GM18873 (cell line): ENCODE data around the gene NEURL1B.
"Not testable (repeated sequence)": the region's sequence is repeated elsewhere in the genome, so short reads cannot be mapped to it uniquely, and the experiment has no call there.

Experiments used
- ATAC-seq: cut with Tn5 transposase; IDR thresholded peaks from one replicate; pipeline ENCODE4 v1.9.1; 2021; ENCODE audit warnings: mild to moderate bottlenecking, moderate library complexity, moderate number of reproducible peaks; ENCODE audit not compliant: unreplicated experiment, low FRiP score

Gene NEURL1B

GRCh38 chr5:172640822-172641358 lies at the start of gene NEURL1B:
NEURL1B (plus strand) TSS chr5:172641263; CDS start chr5:172641407, 144 bp downstream.
- no peak for ATAC-seq

GRCh38 chr5:172591636-172592035 lies 49.4 kb upstream of the NEURL1B start:
- ATAC-seq: no peak

GRCh38 chr5:172592881-172593280 lies 48.2 kb upstream of the NEURL1B start:
- no peak for ATAC-seq

- ATAC-seq: no peak
These were observed 47.8 kb upstream of the NEURL1B start for GRCh38 chr5:172593306-172593705.

- no peak for ATAC-seq
These were observed 47.3 kb upstream of the NEURL1B start for GRCh38 chr5:172593721-172594235.

- no peak for ATAC-seq
These were observed 46.6 kb upstream of the NEURL1B start for GRCh38 chr5:172594431-172594830.

- ATAC-seq: no peak
These were observed 46.1 kb upstream of the NEURL1B start for GRCh38 chr5:172594867-172595466.

- no peak for ATAC-seq
These were observed 45.2 kb upstream of the NEURL1B start for GRCh38 chr5:172595596-172596455.

- ATAC-seq: no peak
These were observed 44.3 kb upstream of the NEURL1B start for GRCh38 chr5:172596638-172597231.

GRCh38 chr5:172597755-172598155 lies 43.3 kb upstream of the NEURL1B start:
- no peak for ATAC-seq

- ATAC-seq: no peak
These were observed 42.5 kb upstream of the NEURL1B start for GRCh38 chr5:172598251-172599203.

- ATAC-seq: no peak
These were observed 41.9 kb upstream of the NEURL1B start for GRCh38 chr5:172599204-172599567.

GRCh38 chr5:172600571-172600970 lies 40.5 kb upstream of the NEURL1B start:
- no peak for ATAC-seq

GRCh38 chr5:172601576-172601975 lies 39.5 kb upstream of the NEURL1B start:
- ATAC-seq: not testable (repeated sequence)

- ATAC-seq: no peak
These were observed 38.3 kb upstream of the NEURL1B start for GRCh38 chr5:172602783-172603231.

GRCh38 chr5:172603251-172603806 lies 37.7 kb upstream of the NEURL1B start:
- ATAC-seq: no peak

GRCh38 chr5:172605466-172605865 lies 35.6 kb upstream of the NEURL1B start:
- no peak for ATAC-seq

- no peak for ATAC-seq
These were observed 34.8 kb upstream of the NEURL1B start for GRCh38 chr5:172606156-172606785.

GRCh38 chr5:172607213-172607793 lies 33.8 kb upstream of the NEURL1B start:
- ATAC-seq: no peak
